SK-N-SH (cell line): Measurements from ENCODE around the gene SMC2. TPM values are rescaled to one million over a fixed set of nuclear protein-coding genes. Genes with fewer than 3 reads are reported as not detected.

Experiments used
- CTCF ChIA-PET: fragments of 300-600, 350-600 bp; formaldehyde crosslinking; extraction: SDS; loops from one replicate; lab custom pipeline; 2021; lab: Yijun Ruan, JAX
- POLR2A ChIA-PET: fragments of 350-600 bp; sonication (Branson Sonifier 250); formaldehyde crosslinking; extraction: SDS; loops from one replicate; lab custom pipeline; 2020; ENCODE audit warnings: antibody characterized with exemption, inconsistent platforms; lab: Yijun Ruan, JAX
- DNase-seq: peaks from one replicate; pipeline ENCODE4 v3.0.0; 2012
- H2AFZ ChIP-seq: fragments of 200-600 bp; sonication (generic); 2 replicates; pipeline ENCODE4 v1.8.1; 2016; ENCODE audit warnings: antibody characterized with exemption, mild to moderate bottlenecking, low read depth
- H3F3A ChIP-seq: fragments of 200-600 bp; sonication (generic); replicated peaks from 2 replicates; pipeline ENCODE3; 2016; ENCODE audit warnings: antibody characterized with exemption, mild to moderate bottlenecking; ENCODE audit not compliant: insufficient read depth
- H3K27ac ChIP-seq, 2 experiments: fragments of 200-500 bp in 1 of 2; fragments of 200-600 bp in 1 of 2; sonication (Bioruptor generic) in 1 of 2; sonication (generic), shearing (Covaris generic) in 1 of 2; 2 replicates each; pipeline versions ENCODE4 v1.5.1 to v1.6.1; 2014 to 2016; ENCODE audit warnings: low read depth in 2 of 2, inconsistent platforms in 1 of 2, low read length in 1 of 2, mild to moderate bottlenecking in 1 of 2, mixed read lengths in 1 of 2
- H3K27me3 ChIP-seq: fragments of 200-600 bp; sonication (generic), shearing (Covaris generic); 2 replicates; pipeline ENCODE4 v1.6.1; 2016; ENCODE audit warnings: mixed run types; ENCODE audit not compliant: insufficient read depth
- H3K36me3 ChIP-seq, 2 experiments: fragments of 200-500 bp in 1 of 2; fragments of 200-600 bp in 1 of 2; sonication (Bioruptor generic) in 1 of 2; sonication (generic) in 1 of 2; replicated peaks in 1 of 2; 2 replicates each; pipeline versions ENCODE3 to v1.5.1; 2014 to 2016; ENCODE audit warnings: low read length in 1 of 2, mild to moderate bottlenecking in 1 of 2; ENCODE audit not compliant: insufficient read depth in 2 of 2, control insufficient read depth in 1 of 2
- H3K4me1 ChIP-seq, 2 experiments: fragments of 200-500 bp in 1 of 2; fragments of 200-600 bp in 1 of 2; sonication (Bioruptor generic) in 1 of 2; sonication (generic), shearing (Covaris generic) in 1 of 2; 2 replicates each; pipeline versions ENCODE4 v1.5.1 to v1.6.1; 2014 to 2016; ENCODE audit warnings: low read depth in 1 of 2, low read length in 1 of 2, mixed run types in 1 of 2; ENCODE audit not compliant: insufficient read depth in 2 of 2, control insufficient read depth in 1 of 2
- H3K4me2 ChIP-seq: fragments of 200-600 bp; sonication (generic), shearing (Covaris generic); 2 replicates; pipeline ENCODE4 v1.6.1; 2017; ENCODE audit warnings: mixed run types
- H3K4me3 ChIP-seq, 2 experiments: fragments of 200-500 bp in 1 of 2; fragments of 200-600 bp in 1 of 2; sonication (Bioruptor generic) in 1 of 2; sonication (generic), shearing (Covaris generic) in 1 of 2; 2 replicates each; pipeline versions ENCODE4 v1.5.1 to v1.8.1; 2014 to 2016; ENCODE audit warnings: low read depth in 2 of 2, inconsistent platforms in 1 of 2, low read length in 1 of 2, mild to moderate bottlenecking in 1 of 2, mixed read lengths in 1 of 2, moderate library complexity in 1 of 2
- H3K79me2 ChIP-seq: fragments of 200-600 bp; sonication (generic); 2 replicates; pipeline ENCODE4 v1.8.1; 2017; ENCODE audit warnings: mild to moderate bottlenecking; ENCODE audit not compliant: insufficient read depth
- H3K9ac ChIP-seq: fragments of 200-600 bp; sonication (generic); 2 replicates; pipeline ENCODE4 v1.6.1; 2017; ENCODE audit warnings: mixed run types
- H3K9me2 ChIP-seq: fragments of 200-600 bp; sonication (generic); 2 replicates; pipeline ENCODE4 v1.6.1; 2017; ENCODE audit warnings: mixed run types
- H3K9me3 ChIP-seq: fragments of 200-600 bp; sonication (generic); 2 replicates; pipeline ENCODE4 v1.6.1; 2017; ENCODE audit warnings: mixed run types, mild to moderate bottlenecking, moderate library complexity
- H4K20me1 ChIP-seq: fragments of 200-600 bp; sonication (generic); 2 replicates; pipeline ENCODE4 v1.6.1; 2017; ENCODE audit warnings: mild to moderate bottlenecking, mixed run types; ENCODE audit not compliant: insufficient read depth
- CHD2 ChIP-seq: fragments of 150-350 bp; IDR thresholded peaks from 2 replicates; pipeline ENCODE4 v1.6.1; 2018; ENCODE audit warnings: low read length; ENCODE audit not compliant: partially characterized antibody
- EP300 ChIP-seq, 2 experiments: IDR thresholded peaks; 2 replicates each; pipeline versions ENCODE4 v1.4.0 to v1.6.1; 2012; ENCODE audit warnings: borderline replicate concordance in 1 of 2, low read depth in 1 of 2, low read length in 1 of 2
- FOSL2 ChIP-seq: IDR thresholded peaks from 2 replicates; pipeline ENCODE4 v1.4.0; 2012; ENCODE audit warnings: low read depth, mild to moderate bottlenecking, moderate library complexity, borderline replicate concordance
- FOXM1 ChIP-seq: IDR thresholded peaks from 2 replicates; pipeline ENCODE4 v1.4.0; 2012; ENCODE audit warnings: low read depth, mild to moderate bottlenecking
- GATA2 ChIP-seq: sonication (generic); formaldehyde crosslinking; IDR thresholded peaks from 2 replicates; pipeline ENCODE4 v1.5.0; 2020; ENCODE audit warnings: mild to moderate bottlenecking, missing genetic modification reagents
- MEF2A ChIP-seq: IDR thresholded peaks from 2 replicates; pipeline ENCODE4 v1.4.0; 2012; ENCODE audit warnings: low read depth, borderline replicate concordance
- POLR2AphosphoS5 ChIP-seq: IDR thresholded peaks from 2 replicates; pipeline ENCODE4 v1.6.1; 2012; ENCODE audit warnings: low read depth, low read length
- RAD21 ChIP-seq: IDR thresholded peaks from 2 replicates; pipeline ENCODE4 v1.6.1; 2012; ENCODE audit warnings: mild to moderate bottlenecking, low read length
- RCOR1 ChIP-seq: fragments of 150-350 bp; IDR thresholded peaks from 2 replicates; pipeline ENCODE4 v1.6.1; 2017; ENCODE audit warnings: antibody characterized with exemption, low read length
- SIN3A ChIP-seq: IDR thresholded peaks from 2 replicates; pipeline ENCODE4 v1.6.1; 2012; ENCODE audit warnings: low read depth, mild to moderate bottlenecking, low read length, moderate library complexity, borderline replicate concordance
- SMC3 ChIP-seq: IDR thresholded peaks from 2 replicates; pipeline ENCODE4 v1.6.1; 2012; ENCODE audit warnings: low read depth, low read length, improper control_type of control experiment
- TAF1 ChIP-seq: IDR thresholded peaks from 2 replicates; pipeline ENCODE4 v1.6.1; 2012; ENCODE audit warnings: low read depth, mild to moderate bottlenecking, low read length, moderate library complexity, borderline replicate concordance
- WGBS: methylation state at CpG from one replicate; pipeline ENCODE4 v1.1.6; 2017; ENCODE audit warnings: low lambda C conversion rate; 5-methylcytosine and 5-hydroxymethylcytosine counted together
- polyA plus RNA-seq, 3 experiments: library from polyadenylated mRNA; depleted of rRNA; stranded (reverse); fragments of >200 nt; gene quantifications; 2 replicates each; pipeline ENCODE4 v1.2.3, GENCODE V29; 2012
- TF ChIP-seq, protein P1 (sequence below): IDR thresholded peaks from 2 replicates; pipeline ENCODE4 v1.4.0; 2012; ENCODE audit warnings: low read depth, borderline replicate concordance
- TF ChIP-seq, protein P2 (sequence below): IDR thresholded peaks from 2 replicates; pipeline ENCODE4; 2012
- TF ChIP-seq, protein P3 (sequence below): fragments of 150-350 bp; IDR thresholded peaks from 2 replicates; pipeline ENCODE4 v1.6.1; 2017; ENCODE audit warnings: antibody characterized with exemption, low read length, low read depth, borderline replicate concordance
- TF ChIP-seq, protein P4 (sequence below): IDR thresholded peaks from 2 replicates; pipeline ENCODE4 v1.4.0; 2012; ENCODE audit warnings: low read depth
- TF ChIP-seq, protein P5 (sequence below): fragments of 200-600 bp; sonication (generic); IDR thresholded peaks from 2 replicates; pipeline ENCODE4 v1.6.1; 2017; ENCODE audit warnings: antibody characterized with exemption, mild to moderate bottlenecking, moderate library complexity

Gene SMC2
- polyA plus RNA-seq, 1 of the 3 experiments (the other 2 are of a cell fraction): 3.7 TPM

DNA sequence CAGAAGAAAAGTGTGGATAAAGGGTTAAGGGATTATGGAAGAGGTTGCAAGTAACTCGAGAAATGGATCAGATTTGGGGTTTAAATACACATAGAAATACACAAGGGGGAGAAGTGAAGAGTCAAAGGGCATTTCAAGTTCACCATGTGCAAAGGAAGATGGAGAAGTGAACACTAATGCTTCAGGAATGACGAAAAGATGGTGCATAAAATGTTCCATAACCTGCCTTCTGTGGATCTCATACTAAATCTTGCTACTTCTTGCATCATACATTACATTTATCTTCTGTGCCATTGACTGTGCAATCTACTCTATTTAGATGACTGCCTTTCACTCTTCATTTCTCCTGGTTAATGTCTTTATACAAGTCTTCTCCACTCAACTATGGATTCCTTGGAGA is 5.7 kb upstream of the SMC2 start:
- ChIA-PET POLR2A (no interaction called here), CTCF (no interaction called here)
- Histone ChIP-seq H3K27ac (no peak overlapping the region), H4K20me1 (no peaks in the 10 kb centered on the region), H3K36me3 (no peaks in the 10 kb centered on the region), H3K9ac (no peak overlapping the region), H3F3A (peaks cover 4% of the 10 kb centered on the region), H3K4me1 (peaks cover 4 to 10% of the 10 kb centered on the region in 2 experiments; a peak in 2 of 4 replicates), H3K79me2 (no peaks in the 10 kb centered on the region), H3K4me2 (no peak overlapping the region), H3K4me3 (no peak overlapping the region), H2AFZ (no peak overlapping the region), H3K9me2 (no peaks in the 10 kb centered on the region), H3K27me3 (no peaks in the 10 kb centered on the region), H3K9me3 (no peaks in the 10 kb centered on the region)
- TF ChIP-seq EP300 (IDR thresholded peaks at IDR 0.05; ENCODE audit: borderline replicate concordance in 1 of 2, low read depth in 1 of 2, low read length in 1 of 2): no peak
- no peak for TF ChIP-seq MEF2A
- TF ChIP-seq, protein P1, sequence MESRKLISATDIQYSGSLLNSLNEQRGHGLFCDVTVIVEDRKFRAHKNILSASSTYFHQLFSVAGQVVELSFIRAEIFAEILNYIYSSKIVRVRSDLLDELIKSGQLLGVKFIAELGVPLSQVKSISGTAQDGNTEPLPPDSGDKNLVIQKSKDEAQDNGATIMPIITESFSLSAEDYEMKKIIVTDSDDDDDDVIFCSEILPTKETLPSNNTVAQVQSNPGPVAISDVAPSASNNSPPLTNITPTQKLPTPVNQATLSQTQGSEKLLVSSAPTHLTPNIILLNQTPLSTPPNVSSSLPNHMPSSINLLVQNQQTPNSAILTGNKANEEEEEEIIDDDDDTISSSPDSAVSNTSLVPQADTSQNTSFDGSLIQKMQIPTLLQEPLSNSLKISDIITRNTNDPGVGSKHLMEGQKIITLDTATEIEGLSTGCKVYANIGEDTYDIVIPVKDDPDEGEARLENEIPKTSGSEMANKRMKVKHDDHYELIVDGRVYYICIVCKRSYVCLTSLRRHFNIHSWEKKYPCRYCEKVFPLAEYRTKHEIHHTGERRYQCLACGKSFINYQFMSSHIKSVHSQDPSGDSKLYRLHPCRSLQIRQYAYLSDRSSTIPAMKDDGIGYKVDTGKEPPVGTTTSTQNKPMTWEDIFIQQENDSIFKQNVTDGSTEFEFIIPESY: no peak
- no peak for TF ChIP-seq RAD21
- TF ChIP-seq POLR2AphosphoS5: no peak
- TF ChIP-seq, protein P2, sequence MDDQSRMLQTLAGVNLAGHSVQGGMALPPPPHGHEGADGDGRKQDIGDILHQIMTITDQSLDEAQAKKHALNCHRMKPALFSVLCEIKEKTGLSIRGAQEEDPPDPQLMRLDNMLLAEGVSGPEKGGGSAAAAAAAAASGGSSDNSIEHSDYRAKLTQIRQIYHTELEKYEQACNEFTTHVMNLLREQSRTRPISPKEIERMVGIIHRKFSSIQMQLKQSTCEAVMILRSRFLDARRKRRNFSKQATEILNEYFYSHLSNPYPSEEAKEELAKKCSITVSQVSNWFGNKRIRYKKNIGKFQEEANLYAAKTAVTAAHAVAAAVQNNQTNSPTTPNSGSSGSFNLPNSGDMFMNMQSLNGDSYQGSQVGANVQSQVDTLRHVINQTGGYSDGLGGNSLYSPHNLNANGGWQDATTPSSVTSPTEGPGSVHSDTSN: no peak
- TF ChIP-seq FOXM1: no peak
- TF ChIP-seq GATA2 (CRISPR knock-in tag): no peak
- no peak for TF ChIP-seq SMC3
- TF ChIP-seq, protein P3, sequence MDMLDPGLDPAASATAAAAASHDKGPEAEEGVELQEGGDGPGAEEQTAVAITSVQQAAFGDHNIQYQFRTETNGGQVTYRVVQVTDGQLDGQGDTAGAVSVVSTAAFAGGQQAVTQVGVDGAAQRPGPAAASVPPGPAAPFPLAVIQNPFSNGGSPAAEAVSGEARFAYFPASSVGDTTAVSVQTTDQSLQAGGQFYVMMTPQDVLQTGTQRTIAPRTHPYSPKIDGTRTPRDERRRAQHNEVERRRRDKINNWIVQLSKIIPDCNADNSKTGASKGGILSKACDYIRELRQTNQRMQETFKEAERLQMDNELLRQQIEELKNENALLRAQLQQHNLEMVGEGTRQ: no peak
- TF ChIP-seq FOSL2: no peak
- no peak for TF ChIP-seq RCOR1
- TF ChIP-seq, protein P4, sequence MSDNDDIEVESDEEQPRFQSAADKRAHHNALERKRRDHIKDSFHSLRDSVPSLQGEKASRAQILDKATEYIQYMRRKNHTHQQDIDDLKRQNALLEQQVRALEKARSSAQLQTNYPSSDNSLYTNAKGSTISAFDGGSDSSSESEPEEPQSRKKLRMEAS: no peak
- TF ChIP-seq CHD2: no peak
- TF ChIP-seq, protein P5, sequence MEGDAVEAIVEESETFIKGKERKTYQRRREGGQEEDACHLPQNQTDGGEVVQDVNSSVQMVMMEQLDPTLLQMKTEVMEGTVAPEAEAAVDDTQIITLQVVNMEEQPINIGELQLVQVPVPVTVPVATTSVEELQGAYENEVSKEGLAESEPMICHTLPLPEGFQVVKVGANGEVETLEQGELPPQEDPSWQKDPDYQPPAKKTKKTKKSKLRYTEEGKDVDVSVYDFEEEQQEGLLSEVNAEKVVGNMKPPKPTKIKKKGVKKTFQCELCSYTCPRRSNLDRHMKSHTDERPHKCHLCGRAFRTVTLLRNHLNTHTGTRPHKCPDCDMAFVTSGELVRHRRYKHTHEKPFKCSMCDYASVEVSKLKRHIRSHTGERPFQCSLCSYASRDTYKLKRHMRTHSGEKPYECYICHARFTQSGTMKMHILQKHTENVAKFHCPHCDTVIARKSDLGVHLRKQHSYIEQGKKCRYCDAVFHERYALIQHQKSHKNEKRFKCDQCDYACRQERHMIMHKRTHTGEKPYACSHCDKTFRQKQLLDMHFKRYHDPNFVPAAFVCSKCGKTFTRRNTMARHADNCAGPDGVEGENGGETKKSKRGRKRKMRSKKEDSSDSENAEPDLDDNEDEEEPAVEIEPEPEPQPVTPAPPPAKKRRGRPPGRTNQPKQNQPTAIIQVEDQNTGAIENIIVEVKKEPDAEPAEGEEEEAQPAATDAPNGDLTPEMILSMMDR: no peak
- TF ChIP-seq SIN3A: no peak
- no peak for TF ChIP-seq TAF1
- 4% methylated on average over 2 of the region's 2 CpGs for WGBS
- no peak for DNase-seq
